Upper lobe of right lung (tissue), 1 donor: ENCODE results near the gene LAMTOR2. TPM values are rescaled to one million over a fixed set of nuclear protein-coding genes. Genes with fewer than 3 reads are reported as not detected.

Experiments used
- ATAC-seq: fragments of 200-7000 bp; cut with Tn5 transposase; one replicate; pipeline ENCODE4 v1.9.1; 2020; ENCODE audit warnings: mild to moderate bottlenecking, moderate library complexity
- DNase-seq: peaks from one replicate; pipeline ENCODE4 v3.0.0-alpha.2; 2020
- H3K27ac ChIP-seq: fragments of 200-600 bp; one replicate; pipeline ENCODE4 v1.8.0; 2022
- H3K27me3 ChIP-seq: fragments of 200-600 bp; one replicate; pipeline ENCODE4 v1.8.0; 2022; ENCODE audit warnings: mild to moderate bottlenecking
- H3K36me3 ChIP-seq: fragments of 200-600 bp; one replicate; pipeline ENCODE4 v1.8.0; 2022
- H3K4me1 ChIP-seq: fragments of 200-600 bp; one replicate; pipeline ENCODE4 v1.8.0; 2022
- H3K4me3 ChIP-seq: fragments of 200-600 bp; one replicate; pipeline ENCODE4 v1.8.0; 2022; ENCODE audit warnings: mild to moderate bottlenecking
- H3K9me3 ChIP-seq: fragments of 200-600 bp; one replicate; pipeline ENCODE4 v1.8.0; 2022
- intact Hi-C: fragments of 100-400 bp; cut with DNase I; formaldehyde crosslinking; loops from one replicate; pipeline ENCODE4 v1.11.0; 2022
- total RNA-seq: library from RNA; stranded (reverse); fragmentation: NEBNext Ultra II Directional; extraction: Animal tissue kit (Norgen Biotek cat#: 25700); gene quantifications from one replicate; pipeline ENCODE4 v1.2.1, GENCODE V29; 2021
- TF ChIP-seq, protein P1 (sequence below): fragments of 200-600 bp; IDR thresholded peaks from one replicate; pipeline ENCODE4 v1.8.0; 2022; ENCODE audit warnings: antibody characterized with exemption
- donor health status: DM: no; HTN: yes; CAD: no; lungs with severe emphysema.

Gene LAMTOR2
- total RNA-seq, 1 donor from 2014 or later: 49.7 TPM

DNA sequence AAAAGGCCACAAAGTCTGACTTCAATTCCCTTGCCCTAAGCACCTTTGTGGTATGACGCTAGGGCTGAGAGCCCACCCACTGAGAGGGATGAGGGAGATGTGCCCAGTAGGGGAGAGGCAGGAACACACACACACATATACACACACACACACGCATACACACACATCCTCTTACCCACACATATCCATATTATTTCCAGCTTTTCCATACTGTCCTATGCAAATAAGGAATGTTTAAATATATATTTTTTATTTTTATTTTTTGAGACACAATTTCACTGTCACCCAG, 9.4 kb downstream of the LAMTOR2 start:
- DNase-seq: no peak
- Histone ChIP-seq H3K4me1 (no peaks in the 10 kb centered on the region), H3K9me3 (no peaks in the 10 kb centered on the region), H3K4me3 (no peak overlapping the region), H3K27ac (no peak overlapping the region), H3K36me3 (no peaks in the 10 kb centered on the region), H3K27me3 (no peaks in the 10 kb centered on the region)
- no peak for ATAC-seq
- TF ChIP-seq, protein P1, sequence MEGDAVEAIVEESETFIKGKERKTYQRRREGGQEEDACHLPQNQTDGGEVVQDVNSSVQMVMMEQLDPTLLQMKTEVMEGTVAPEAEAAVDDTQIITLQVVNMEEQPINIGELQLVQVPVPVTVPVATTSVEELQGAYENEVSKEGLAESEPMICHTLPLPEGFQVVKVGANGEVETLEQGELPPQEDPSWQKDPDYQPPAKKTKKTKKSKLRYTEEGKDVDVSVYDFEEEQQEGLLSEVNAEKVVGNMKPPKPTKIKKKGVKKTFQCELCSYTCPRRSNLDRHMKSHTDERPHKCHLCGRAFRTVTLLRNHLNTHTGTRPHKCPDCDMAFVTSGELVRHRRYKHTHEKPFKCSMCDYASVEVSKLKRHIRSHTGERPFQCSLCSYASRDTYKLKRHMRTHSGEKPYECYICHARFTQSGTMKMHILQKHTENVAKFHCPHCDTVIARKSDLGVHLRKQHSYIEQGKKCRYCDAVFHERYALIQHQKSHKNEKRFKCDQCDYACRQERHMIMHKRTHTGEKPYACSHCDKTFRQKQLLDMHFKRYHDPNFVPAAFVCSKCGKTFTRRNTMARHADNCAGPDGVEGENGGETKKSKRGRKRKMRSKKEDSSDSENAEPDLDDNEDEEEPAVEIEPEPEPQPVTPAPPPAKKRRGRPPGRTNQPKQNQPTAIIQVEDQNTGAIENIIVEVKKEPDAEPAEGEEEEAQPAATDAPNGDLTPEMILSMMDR: no peak
- intact Hi-C loops: no loop called here

DNA sequence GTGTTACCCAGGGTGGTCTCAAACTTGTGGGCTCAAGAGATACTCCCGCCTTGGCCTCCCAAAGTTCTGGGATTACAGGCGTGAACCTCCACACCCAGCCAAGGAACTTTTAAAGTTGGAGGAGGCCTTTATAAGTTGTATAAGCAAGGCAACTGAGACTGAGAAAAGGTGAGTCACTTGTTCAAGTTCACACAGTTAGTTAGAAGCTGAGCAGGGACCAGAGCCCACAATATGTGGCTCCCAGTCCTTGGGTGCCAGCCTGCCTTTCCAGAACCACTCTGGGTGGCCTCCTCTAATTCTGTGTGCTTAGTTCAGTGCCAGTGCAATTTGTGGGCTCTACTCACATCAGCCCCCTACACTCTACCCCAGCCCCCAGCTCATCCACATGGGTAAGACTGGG, 10.0 kb downstream of the LAMTOR2 start:
- TF ChIP-seq, protein P1: no peak
- H3K27ac ChIP-seq: no peak overlapping the region
- H3K4me1 ChIP-seq: no peaks in the 10 kb centered on the region
- ATAC-seq: no peak
- no peak for DNase-seq
- H3K9me3 ChIP-seq: no peaks in the 10 kb centered on the region
- no peaks in the 10 kb centered on the region for H3K27me3 ChIP-seq
- intact Hi-C loops: no loop called here
- no peak overlapping the region for H3K4me3 ChIP-seq
- no peaks in the 10 kb centered on the region for H3K36me3 ChIP-seq

DNA sequence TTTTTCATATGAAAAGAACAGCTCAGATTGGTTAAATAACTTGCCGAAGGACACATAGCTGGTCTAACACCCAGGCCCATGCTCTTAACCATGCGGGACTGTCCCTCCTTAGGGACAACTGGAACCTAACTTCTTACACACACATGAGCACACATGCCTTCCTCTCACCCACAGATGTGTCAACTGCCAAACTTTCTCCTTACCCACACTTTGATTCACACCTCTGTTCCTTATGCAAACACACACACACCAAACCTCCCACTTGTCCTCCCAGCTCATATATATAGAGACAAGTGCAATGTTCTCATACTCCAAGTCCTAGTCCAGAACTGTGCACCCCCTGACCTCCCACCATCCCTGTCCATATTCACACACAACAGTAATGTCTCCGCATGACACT, 10.6 kb downstream of the LAMTOR2 start:
- Histone ChIP-seq H3K27me3 (no peaks in the 10 kb centered on the region), H3K36me3 (no peaks in the 10 kb centered on the region), H3K4me3 (no peak overlapping the region), H3K4me1 (no peaks in the 10 kb centered on the region), H3K9me3 (no peaks in the 10 kb centered on the region), H3K27ac (no peak overlapping the region)
- intact Hi-C loops: no loop called here
- ATAC-seq: no peak
- no peak for DNase-seq
- TF ChIP-seq, protein P1: no peak

DNA sequence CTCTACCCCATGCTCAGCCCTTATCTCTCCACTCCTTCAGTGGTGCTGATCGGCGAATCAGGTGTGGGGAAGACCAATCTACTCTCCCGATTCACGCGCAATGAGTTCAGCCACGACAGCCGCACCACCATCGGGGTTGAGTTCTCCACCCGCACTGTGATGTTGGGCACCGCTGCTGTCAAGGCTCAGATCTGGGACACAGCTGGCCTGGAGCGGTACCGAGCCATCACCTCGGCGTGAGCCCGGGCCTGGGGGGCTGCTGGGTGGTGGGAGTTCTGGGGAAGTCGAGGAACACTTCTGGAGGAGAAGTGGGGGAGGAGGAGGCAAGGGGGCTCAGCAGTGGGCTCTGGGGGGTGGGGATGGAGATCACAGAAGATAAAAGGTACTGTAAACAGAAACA, 11.3 kb downstream of the LAMTOR2 start:
- Histone ChIP-seq H3K9me3 (no peaks in the 10 kb centered on the region), H3K36me3 (no peaks in the 10 kb centered on the region), H3K27ac (no peak overlapping the region), H3K27me3 (no peaks in the 10 kb centered on the region), H3K4me3 (no peak overlapping the region), H3K4me1 (no peaks in the 10 kb centered on the region)
- TF ChIP-seq, protein P1: no peak
- no peak for DNase-seq
- ATAC-seq: no peak
- intact Hi-C loops: no loop called here

DNA sequence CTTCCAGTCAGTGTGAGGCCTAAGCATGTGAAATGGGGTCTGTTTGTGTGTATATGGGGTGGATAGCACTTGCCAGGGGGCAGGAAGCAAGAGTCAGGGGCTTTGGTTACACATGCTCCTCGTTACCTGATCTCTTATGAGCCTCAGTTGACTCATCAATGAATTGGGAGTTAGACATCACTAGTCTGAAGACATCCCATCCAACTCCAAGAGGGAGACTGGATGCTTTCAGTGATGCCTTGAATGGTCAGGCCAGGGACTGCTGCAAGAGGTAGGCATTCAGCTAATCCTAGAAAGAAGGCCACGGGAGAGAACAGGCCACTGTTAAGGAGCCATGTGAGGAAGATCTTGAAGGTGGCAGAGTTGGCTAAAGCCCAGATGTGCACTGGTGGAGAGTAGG, 12.7 kb downstream of the LAMTOR2 start:
- DNase-seq (no peak), ATAC-seq (no peak)
- H3K36me3 ChIP-seq: no peaks in the 10 kb centered on the region

More for the DNA sequence above, 12.7 kb downstream of the LAMTOR2 start:
- intact Hi-C loops: no loop called here
- Histone ChIP-seq H3K4me3 (no peak overlapping the region), H3K4me1 (no peaks in the 10 kb centered on the region), H3K27ac (no peak overlapping the region), H3K9me3 (no peaks in the 10 kb centered on the region), H3K27me3 (no peaks in the 10 kb centered on the region)
- TF ChIP-seq, protein P1: no peak
